Lower leg skin (tissue), 4 donors: ENCODE results near the gene NAGS. TPM values are rescaled to one million over a fixed set of nuclear protein-coding genes. Genes with fewer than 3 reads are reported as not detected.
A peak's percentile ranks its signal among the peaks of the same experiment; 100 is the strongest.

Experiments used
- DNase-seq, 2 donors: peaks; one replicate each; pipeline ENCODE4 v3.0.0-alpha.2; 2019; ENCODE audit warnings: low spot score in 2 of 2
- H3K4me3 ChIP-seq: fragments of 200-600 bp; sonication (generic); 2 replicates; pipeline ENCODE4 v1.5.1; 2017; ENCODE audit warnings: mild to moderate bottlenecking, low read depth; ENCODE audit not compliant: poor library complexity, severe bottlenecking
- CTCF ChIP-seq, 3 donors: fragments of 450-650 bp; IDR thresholded peaks; one replicate each; pipeline ENCODE4 v1.5.1; 2016; ENCODE audit warnings: antibody characterized with exemption in 3 of 3, mild to moderate bottlenecking in 3 of 3, moderate library complexity in 2 of 3
- POLR2A ChIP-seq, 2 donors: fragments of 450-650 bp; IDR thresholded peaks; one replicate each; pipeline ENCODE4 v1.6.1; 2016 to 2017; ENCODE audit warnings: antibody characterized with exemption in 2 of 2, mild to moderate bottlenecking in 1 of 2, moderate library complexity in 1 of 2
- WGBS, 2 donors: methylation state at CpG; one replicate each; pipeline ENCODE4 v1.1.5; 2018; 5-methylcytosine and 5-hydroxymethylcytosine counted together
- intact Hi-C: fragments of 100-400 bp; cut with DNase I; formaldehyde crosslinking; loops from one replicate; pipeline ENCODE4 v1.15.0; 2023; ENCODE audit warnings: low total_unique reads
- total RNA-seq, 4 donors: library from RNA; depleted of rRNA; stranded (reverse); fragments of >200 nt; gene quantifications; one replicate each; pipeline ENCODE4 v1.1.0, GENCODE V29; 2016

The NAGS gene
- total RNA-seq, 4 donors from 2014 or later: 3.2 to 4.9 (median 3.6) TPM

GRCh38 chr17:44002141-44002848 lies 2.1 kb upstream of the NAGS start:
- DNase-seq: no peak
- TF ChIP-seq CTCF (IDR thresholded peaks at IDR 0.05): no peak
- TF ChIP-seq POLR2A (IDR thresholded peaks at IDR 0.05): no peak
- 66 to 67% methylated on average over 9 of the region's 9 CpGs for WGBS, 2 donors
- intact Hi-C loops: no loop called here
- no peak overlapping the region for H3K4me3 ChIP-seq

GRCh38 chr17:44004761-44005526 lies 522 bp downstream of the NAGS start:
- DNase-seq: peak in 1 of 2 donors; percentile 87

GRCh38 chr17:44005527-44006271 lies 1.3 kb downstream of the NAGS start:
- TF ChIP-seq CTCF (IDR thresholded peaks at IDR 0.05): no peak
- TF ChIP-seq POLR2A (IDR thresholded peaks at IDR 0.05): no peak
- 3% methylated on average over 35 to 46 of the region's 59 CpGs for WGBS, 2 donors
- intact Hi-C loops: no loop called here
- H3K4me3 ChIP-seq: no peak overlapping the region
- peak in 1 of 2 donors; percentile 90 for DNase-seq

More at GRCh38 chr17:44004761-44005526, 522 bp downstream of the NAGS start:
- WGBS, 2 donors: 3 to 8% methylated on average over 13 to 30 of the region's 71 CpGs
- intact Hi-C loops: no loop called here
- peak overlapping the region; percentile 15 for H3K4me3 ChIP-seq
- TF ChIP-seq CTCF (IDR thresholded peaks at IDR 0.05): no peak
- TF ChIP-seq POLR2A (IDR thresholded peaks at IDR 0.05): no peak

GRCh38 chr17:44006272-44006597 lies 1.8 kb downstream of the NAGS start:
- H3K4me3 ChIP-seq: no peak overlapping the region
- WGBS, 2 donors: 2 to 4% methylated on average over 21 of the region's 21 CpGs
- intact Hi-C loops: no loop called here
- TF ChIP-seq POLR2A (IDR thresholded peaks at IDR 0.05): no peak
- TF ChIP-seq CTCF (IDR thresholded peaks at IDR 0.05): no peak
- peak in 1 of 2 donors; percentile 86 for DNase-seq

- 1% methylated on average over 35 to 39 of the region's 40 CpGs for WGBS, 2 donors
- TF ChIP-seq CTCF (IDR thresholded peaks at IDR 0.05) (no peak), POLR2A (IDR thresholded peaks at IDR 0.05) (no peak)
- H3K4me3 ChIP-seq: peak overlapping the region; percentile 23
- intact Hi-C loops: no loop called here
- DNase-seq: peak; percentile 99 to 100
Measured at GRCh38 chr17:44006598-44007345, 2.4 kb downstream of the NAGS start.
